ENCODE data around the gene ECI2. TPM values are rescaled to one million over a fixed set of nuclear protein-coding genes. Genes with fewer than 3 reads are reported as not detected.

Gene ECI2
- total RNA-seq, 1 donor from 2014 or later, result 18.7 TPM

- no peaks in the 10 kb centered on the region for H3K36me3 Mint-ChIP-seq (ENCODE audit: unreplicated experiment)
- no peak for DNase-seq
- peaks cover 2% of the 10 kb centered on the region for H3K27me3 Mint-ChIP-seq (ENCODE audit: unreplicated experiment)
- TF ChIP-seq, protein P1, sequence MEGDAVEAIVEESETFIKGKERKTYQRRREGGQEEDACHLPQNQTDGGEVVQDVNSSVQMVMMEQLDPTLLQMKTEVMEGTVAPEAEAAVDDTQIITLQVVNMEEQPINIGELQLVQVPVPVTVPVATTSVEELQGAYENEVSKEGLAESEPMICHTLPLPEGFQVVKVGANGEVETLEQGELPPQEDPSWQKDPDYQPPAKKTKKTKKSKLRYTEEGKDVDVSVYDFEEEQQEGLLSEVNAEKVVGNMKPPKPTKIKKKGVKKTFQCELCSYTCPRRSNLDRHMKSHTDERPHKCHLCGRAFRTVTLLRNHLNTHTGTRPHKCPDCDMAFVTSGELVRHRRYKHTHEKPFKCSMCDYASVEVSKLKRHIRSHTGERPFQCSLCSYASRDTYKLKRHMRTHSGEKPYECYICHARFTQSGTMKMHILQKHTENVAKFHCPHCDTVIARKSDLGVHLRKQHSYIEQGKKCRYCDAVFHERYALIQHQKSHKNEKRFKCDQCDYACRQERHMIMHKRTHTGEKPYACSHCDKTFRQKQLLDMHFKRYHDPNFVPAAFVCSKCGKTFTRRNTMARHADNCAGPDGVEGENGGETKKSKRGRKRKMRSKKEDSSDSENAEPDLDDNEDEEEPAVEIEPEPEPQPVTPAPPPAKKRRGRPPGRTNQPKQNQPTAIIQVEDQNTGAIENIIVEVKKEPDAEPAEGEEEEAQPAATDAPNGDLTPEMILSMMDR (IDR thresholded peaks at IDR 0.05; ENCODE audit: partially characterized antibody, unreplicated experiment), result no peak
- H3K4me3 Mint-ChIP-seq (ENCODE audit: unreplicated experiment), result no peak overlapping the region
- peaks cover 10% of the 10 kb centered on the region for H3K4me1 Mint-ChIP-seq (ENCODE audit: low read depth, unreplicated experiment)
- peaks cover 1% of the 10 kb centered on the region for H3K9me3 Mint-ChIP-seq (ENCODE audit: unreplicated experiment)
- no peak overlapping the region for H3K27ac Mint-ChIP-seq (ENCODE audit: unreplicated experiment)
Measured at GRCh38 chr6:4084444-4085331, 50.7 kb downstream of the ECI2 start.

GRCh38 chr6:4078691-4079471, 56.5 kb downstream of the ECI2 start, which contains the start of gene FAM217A:
Gene FAM217A (minus strand): TSS chr6:4079137. CDS start chr6:4077414, 1,723 bp downstream.
- DNase-seq, result no peak
- Mint-ChIP-seq H3K9me3 (ENCODE audit: unreplicated experiment) (no peaks in the 10 kb centered on the region), H3K4me3 (ENCODE audit: unreplicated experiment) (no peak within 1 kb of the TSS), H3K27ac (ENCODE audit: unreplicated experiment) (no peak within 1 kb of the TSS), H3K36me3 (ENCODE audit: unreplicated experiment) (no peaks in the 10 kb centered on the region), H3K4me1 (ENCODE audit: low read depth, unreplicated experiment) (no peaks in the 10 kb centered on the region), H3K27me3 (ENCODE audit: unreplicated experiment) (peaks cover 6% of the 10 kb centered on the region)
- TF ChIP-seq, protein P1 (IDR thresholded peaks at IDR 0.05; ENCODE audit: partially characterized antibody, unreplicated experiment), result no peak

- H3K9me3 Mint-ChIP-seq (ENCODE audit: unreplicated experiment), result no peaks in the 10 kb centered on the region
- H3K4me3 Mint-ChIP-seq (ENCODE audit: unreplicated experiment), result no peak overlapping the region
- H3K27me3 Mint-ChIP-seq (ENCODE audit: unreplicated experiment), result peaks cover 4% of the 10 kb centered on the region
- H3K36me3 Mint-ChIP-seq (ENCODE audit: unreplicated experiment), result no peaks in the 10 kb centered on the region
- TF ChIP-seq, protein P1 (IDR thresholded peaks at IDR 0.05; ENCODE audit: partially characterized antibody, unreplicated experiment), result no peak
- no peak for DNase-seq
- H3K27ac Mint-ChIP-seq (ENCODE audit: unreplicated experiment), result no peak overlapping the region
- H3K4me1 Mint-ChIP-seq (ENCODE audit: low read depth, unreplicated experiment), result no peaks in the 10 kb centered on the region
Measured at GRCh38 chr6:4074478-4075235, 60.7 kb downstream of the ECI2 start.

DNA sequence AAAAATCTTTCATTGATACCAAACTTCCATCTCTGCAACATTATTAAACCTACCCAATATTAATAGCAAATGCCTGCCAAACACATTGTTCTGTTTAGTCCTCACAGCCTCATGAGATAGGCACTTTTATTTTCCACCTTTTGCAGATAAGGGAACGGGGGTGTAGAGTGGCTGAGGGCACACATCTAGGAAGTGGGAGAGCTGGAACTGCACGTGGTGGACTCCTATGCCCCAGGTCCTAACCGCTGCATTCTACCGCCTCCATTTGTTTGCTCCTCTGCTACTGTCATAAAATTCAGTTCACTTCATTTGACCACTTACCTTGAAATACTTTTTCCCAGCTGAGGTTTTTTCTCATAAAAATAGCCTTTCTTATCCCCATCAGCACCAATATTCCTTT, 64.0 kb downstream of the ECI2 start:
- Mint-ChIP-seq H3K4me1 (ENCODE audit: low read depth, unreplicated experiment) (no peaks in the 10 kb centered on the region), H3K36me3 (ENCODE audit: unreplicated experiment) (no peaks in the 10 kb centered on the region), H3K9me3 (ENCODE audit: unreplicated experiment) (no peaks in the 10 kb centered on the region), H3K27me3 (ENCODE audit: unreplicated experiment) (no peaks in the 10 kb centered on the region), H3K4me3 (ENCODE audit: unreplicated experiment) (no peak overlapping the region), H3K27ac (ENCODE audit: unreplicated experiment) (no peak overlapping the region)
- DNase-seq, result no peak
- TF ChIP-seq, protein P1 (IDR thresholded peaks at IDR 0.05; ENCODE audit: partially characterized antibody, unreplicated experiment), result no peak
